Fibroblast of lung (primary cell): ENCODE results near the gene MIA2. TPM values are rescaled to one million over a fixed set of nuclear protein-coding genes. Genes with fewer than 3 reads are reported as not detected.

Source experiments
- DNase-seq, 2 donors: peaks; one replicate each; pipeline versions ENCODE4 v3.0.0 to v3.0.0-alpha.2; 2010; ENCODE audit warnings: low read depth in 2 of 2
- H2AFZ ChIP-seq: 2 replicates; pipeline ENCODE4 v1.5.1; 2012; ENCODE audit warnings: low read length, control low read depth, inconsistent platforms
- H3K27ac ChIP-seq: 2 replicates; pipeline ENCODE4 v1.5.1; 2011; ENCODE audit warnings: low read length, control low read depth; ENCODE audit not compliant: insufficient read depth
- H3K27me3 ChIP-seq: 2 replicates; pipeline ENCODE4 v1.5.1; 2011; ENCODE audit warnings: mild to moderate bottlenecking, low read length; ENCODE audit not compliant: control insufficient read depth, insufficient read depth
- H3K36me3 ChIP-seq: 2 replicates; pipeline ENCODE4 v1.5.1; 2011; ENCODE audit warnings: low read length; ENCODE audit not compliant: control insufficient read depth, insufficient read depth
- H3K4me1 ChIP-seq: 2 replicates; pipeline ENCODE4 v1.5.1; 2011; ENCODE audit warnings: low read length; ENCODE audit not compliant: control insufficient read depth, insufficient read depth; ENCODE audit errors: extremely low read depth
- H3K4me2 ChIP-seq: 2 replicates; pipeline ENCODE4 v1.5.1; 2011; ENCODE audit warnings: low read length, control low read depth; ENCODE audit not compliant: insufficient read depth; ENCODE audit errors: extremely low read depth
- H3K4me3 ChIP-seq, 4 experiments: fragments of 200-600 bp in 1 of 4; sonication (generic) in 1 of 4; replicated peaks in 1 of 4; 2 replicates each; pipeline ENCODE4 v1.5.1; 2011 to 2016; ENCODE audit warnings: low read length in 4 of 4, low read depth in 3 of 4, mild to moderate bottlenecking in 3 of 4, control low read depth in 2 of 4, inconsistent platforms in 1 of 4, mixed read lengths in 1 of 4; ENCODE audit not compliant: insufficient read depth in 1 of 4; ENCODE audit errors: control extremely low read depth in 1 of 4
- H3K79me2 ChIP-seq: 2 replicates; pipeline ENCODE4 v1.5.1; 2012; ENCODE audit warnings: mild to moderate bottlenecking, low read length, inconsistent platforms; ENCODE audit not compliant: control insufficient read depth, insufficient read depth
- H3K9ac ChIP-seq: 2 replicates; pipeline ENCODE4 v1.5.1; 2011; ENCODE audit warnings: mild to moderate bottlenecking, low read length, control low read depth; ENCODE audit not compliant: insufficient read depth
- H3K9me3 ChIP-seq: 2 replicates; pipeline ENCODE4 v1.5.1; 2012; ENCODE audit warnings: low read depth, low read length; ENCODE audit not compliant: control insufficient read depth, insufficient read depth
- H4K20me1 ChIP-seq: 2 replicates; pipeline ENCODE4 v1.5.1; 2011; ENCODE audit warnings: low read length; ENCODE audit not compliant: control insufficient read depth, insufficient read depth; ENCODE audit errors: extremely low read depth
- CTCF ChIP-seq, 2 donors: IDR thresholded peaks in 1 of 2; conservative IDR thresholded peaks in 1 of 2; 1 replicate in 1 of 2; 2 replicates in 1 of 2; pipeline ENCODE4 v1.5.1; 2011 to 2012; ENCODE audit warnings: low read length in 2 of 2, control low read depth in 1 of 2, inconsistent platforms in 1 of 2, low read depth in 1 of 2, mild to moderate bottlenecking in 1 of 2
- EZH2 ChIP-seq: IDR thresholded peaks from 2 replicates; pipeline ENCODE4 v1.5.1; 2012; ENCODE audit warnings: low read length, control low read depth, mild to moderate bottlenecking; ENCODE audit errors: missing control alignments
- polyA plus RNA-seq, 2 donors: library from polyadenylated mRNA; depleted of rRNA in 1 of 2; stranded (reverse) in 1 of 2; unstranded in 1 of 2; fragments of >200 nt; gene quantifications; 2 replicates each; pipeline ENCODE4 v1.2.1, GENCODE V29; 2011 to 2012; ENCODE audit warnings: missing spikeins in 1 of 2
- total RNA-seq: library from RNA; depleted of rRNA; stranded (reverse); fragments of >200 nt; gene quantifications from 2 replicates; pipeline ENCODE4 v1.2.1, GENCODE V29; 2014

MIA2 gene
- total and polyA plus RNA-seq, 2 donors (not counting 1 experiment from before 2014, with no cell fraction given), result 9.7 to 15.0 TPM

GRCh38 chr14:39318574-39318973 lies 84.9 kb downstream of the MIA2 start:
- H3K4me3 ChIP-seq, result no peak overlapping the region
- TF ChIP-seq EZH2, result no peak
- TF ChIP-seq CTCF (conservative IDR thresholded peaks at IDR 0.05 in 1 of 2, IDR thresholded peaks at IDR 0.05 in 1 of 2; ENCODE audit: low read depth in 1 of 2, low read length in 2 of 2), result no peak
- no peak overlapping the region for H3K4me2 ChIP-seq
- H3K36me3 ChIP-seq, result no peaks in the 10 kb centered on the region
- H2AFZ ChIP-seq, result no peak overlapping the region
- H3K27ac ChIP-seq, result no peak overlapping the region
- no peaks in the 10 kb centered on the region for H3K4me1 ChIP-seq
- H3K9ac ChIP-seq, result no peak overlapping the region
- peak in 1 of 2 donors; percentile 19 for DNase-seq
- H3K9me3 ChIP-seq, result no peaks in the 10 kb centered on the region
- H3K27me3 ChIP-seq, result no peaks in the 10 kb centered on the region
- H3K79me2 ChIP-seq, result no peaks in the 10 kb centered on the region
- no peaks in the 10 kb centered on the region for H4K20me1 ChIP-seq

GRCh38 chr14:39319381-39319780 lies 85.7 kb downstream of the MIA2 start:
- no peak overlapping the region for H3K27ac ChIP-seq
- no peaks in the 10 kb centered on the region for H3K9me3 ChIP-seq
- no peak for DNase-seq
- H2AFZ ChIP-seq, result no peak overlapping the region
- H3K4me2 ChIP-seq, result no peak overlapping the region
- no peaks in the 10 kb centered on the region for H4K20me1 ChIP-seq
- no peaks in the 10 kb centered on the region for H3K27me3 ChIP-seq
- no peak overlapping the region for H3K4me3 ChIP-seq
- no peaks in the 10 kb centered on the region for H3K4me1 ChIP-seq
- TF ChIP-seq CTCF (conservative IDR thresholded peaks at IDR 0.05 in 1 of 2, IDR thresholded peaks at IDR 0.05 in 1 of 2; ENCODE audit: low read depth in 1 of 2, low read length in 2 of 2) (no peak), EZH2 (no peak)
- H3K9ac ChIP-seq, result no peak overlapping the region
- no peaks in the 10 kb centered on the region for H3K79me2 ChIP-seq
- H3K36me3 ChIP-seq, result no peaks in the 10 kb centered on the region

GRCh38 chr14:39320318-39320717 lies 86.6 kb downstream of the MIA2 start:
- no peaks in the 10 kb centered on the region for H4K20me1 ChIP-seq
- H3K27ac ChIP-seq, result no peak overlapping the region
- no peaks in the 10 kb centered on the region for H3K79me2 ChIP-seq
- DNase-seq, result peak in 1 of 2 donors; percentile 47
- H2AFZ ChIP-seq, result no peak overlapping the region
- no peaks in the 10 kb centered on the region for H3K4me1 ChIP-seq
- no peak overlapping the region for H3K9ac ChIP-seq
- H3K27me3 ChIP-seq, result no peaks in the 10 kb centered on the region
- H3K4me3 ChIP-seq, result no peak overlapping the region
- no peak for TF ChIP-seq EZH2
- no peak for TF ChIP-seq CTCF (conservative IDR thresholded peaks at IDR 0.05 in 1 of 2, IDR thresholded peaks at IDR 0.05 in 1 of 2; ENCODE audit: low read depth in 1 of 2, low read length in 2 of 2)
- no peak overlapping the region for H3K4me2 ChIP-seq
- no peaks in the 10 kb centered on the region for H3K9me3 ChIP-seq
- no peaks in the 10 kb centered on the region for H3K36me3 ChIP-seq
